A549 treated with CpdA at 1 μM for 4 hours (cell line): ENCODE measurements around the gene IRGQ. TPM values are rescaled to one million over a fixed set of nuclear protein-coding genes. Genes with fewer than 3 reads are reported as not detected.

ENCODE experiments used
- total RNA-seq: library from RNA; stranded (reverse); fragments of 200-300 nt; extraction: Qiagen RNA extraction; gene quantifications from 5 replicates; pipeline ENCODE4 v1.2.3, GENCODE V29; 2022; ENCODE audit warnings: low read depth

Gene IRGQ, protein sequence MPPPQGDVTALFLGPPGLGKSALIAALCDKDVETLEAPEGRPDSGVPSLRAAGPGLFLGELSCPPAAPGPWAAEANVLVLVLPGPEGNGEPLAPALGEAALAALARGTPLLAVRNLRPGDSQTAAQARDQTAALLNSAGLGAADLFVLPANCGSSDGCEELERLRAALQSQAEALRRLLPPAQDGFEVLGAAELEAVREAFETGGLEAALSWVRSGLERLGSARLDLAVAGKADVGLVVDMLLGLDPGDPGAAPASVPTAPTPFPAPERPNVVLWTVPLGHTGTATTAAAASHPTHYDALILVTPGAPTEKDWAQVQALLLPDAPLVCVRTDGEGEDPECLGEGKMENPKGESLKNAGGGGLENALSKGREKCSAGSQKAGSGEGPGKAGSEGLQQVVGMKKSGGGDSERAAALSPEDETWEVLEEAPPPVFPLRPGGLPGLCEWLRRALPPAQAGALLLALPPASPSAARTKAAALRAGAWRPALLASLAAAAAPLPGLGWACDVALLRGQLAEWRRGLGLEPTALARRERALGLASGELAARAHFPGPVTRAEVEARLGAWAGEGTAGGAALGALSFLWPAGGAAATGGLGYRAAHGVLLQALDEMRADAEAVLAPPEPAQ
- 5.1 to 9.9 TPM (median 6.5 TPM) in 5 replicates for total RNA-seq

DNA sequence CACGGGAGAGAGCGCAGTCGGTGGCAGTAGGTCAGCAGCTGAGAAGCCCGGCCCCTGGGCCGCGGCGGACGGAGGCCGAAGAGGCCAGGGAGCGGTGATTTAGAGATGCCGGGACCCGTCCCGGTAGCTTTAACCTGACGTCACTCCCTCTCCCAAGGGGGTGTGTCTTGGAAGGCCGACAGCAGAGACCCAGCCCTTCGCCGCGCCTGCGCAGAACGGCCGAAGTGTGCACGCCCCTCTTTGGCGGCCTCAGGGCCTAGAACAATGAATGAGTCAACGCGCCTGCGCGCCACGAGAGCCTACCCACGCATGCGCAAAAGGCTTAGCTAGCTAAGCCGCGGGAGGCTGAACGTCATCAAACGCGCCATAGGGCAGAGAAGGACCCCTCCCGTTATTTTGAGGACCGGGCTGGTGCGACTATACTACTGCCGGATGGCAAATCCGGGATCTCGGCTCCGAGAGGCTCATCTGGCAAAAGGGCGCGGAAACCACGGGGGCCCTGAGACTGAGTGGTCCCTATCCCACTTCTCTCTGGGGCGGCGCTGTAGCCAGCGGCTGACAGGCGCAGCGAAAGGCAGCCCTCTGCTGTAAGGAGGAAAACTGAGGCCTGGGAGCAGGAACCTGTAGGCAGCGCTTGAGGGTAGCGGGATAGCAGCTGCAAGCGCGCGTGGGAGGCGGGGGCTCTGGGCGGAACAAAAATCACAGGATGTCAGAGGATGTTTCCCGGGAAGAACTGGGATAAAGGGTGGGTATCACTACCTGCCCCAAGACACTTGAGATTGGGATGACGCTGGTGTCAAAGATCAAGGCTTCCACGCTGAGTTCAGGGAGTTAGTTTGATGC, at the start of gene IRGQ, which contains the start of gene ZNF576:
IRGQ (minus strand) TSS at position 136 of the 843 bp plus-strand sequence. CDS start 796 bp downstream, outside the sequence.
ZNF576 (plus strand) TSS at position 597 of the 843 bp plus-strand sequence. CDS start 514 bp downstream, outside the sequence.

GRCh38 chr19:43639519-43640423, 43.8 kb upstream of the IRGQ start, which contains the start of gene CADM4:
Gene CADM4 (minus strand): TSS chr19:43639850. CDS start chr19:43639790, 60 bp downstream.

GRCh38 chr19:43619262-43620060, 23.5 kb upstream of the IRGQ start, which contains the start of gene ZNF428:
Gene ZNF428 (minus strand): TSS chr19:43619629. CDS start chr19:43614304, 5,325 bp downstream.

DNA sequence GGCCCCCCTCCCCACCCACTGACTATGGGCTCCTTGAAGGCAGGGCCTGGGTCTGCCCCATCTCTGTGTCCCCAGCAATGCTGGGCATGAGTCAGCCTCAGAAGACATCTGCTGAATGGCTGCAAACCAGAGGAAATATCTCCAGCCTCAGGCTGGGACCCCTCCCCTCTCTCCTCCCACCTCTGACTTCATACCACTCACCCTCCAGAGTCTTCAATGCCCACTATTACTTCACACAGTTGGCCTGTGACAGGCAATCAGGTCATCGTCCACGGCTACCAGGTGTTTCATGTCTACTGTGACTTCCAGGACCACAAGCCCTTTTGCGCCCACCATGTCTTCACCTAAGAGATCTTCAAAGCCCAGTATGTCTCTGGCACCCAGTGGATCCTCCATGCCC, 15.9 kb upstream of the IRGQ start, which contains the start of gene SRRM5:
SRRM5 (plus strand) TSS at position 301 of the 400 bp plus-strand sequence; CDS start at position 335, 34 bp downstream.

GRCh38 chr19:43575156-43575950, 20.6 kb downstream of the IRGQ start, which contains the start of the genes PINLYP and XRCC1:
Gene PINLYP (plus strand): TSS chr19:43575801. CDS start chr19:43577192, 1,391 bp downstream.
Gene XRCC1 (minus strand): TSS chr19:43575527. CDS start chr19:43575458, 69 bp downstream.

Other genes starting within 250 kb of the IRGQ start
- 0.08 to 0.26 TPM (median 0.11 TPM) in 4 of 5 replicates, not detected in the other for gene CD177, start 242.4 kb downstream of the IRGQ start, total RNA-seq
- gene TEX101, start 181.2 kb downstream of the IRGQ start, total RNA-seq, result not detected in 5 replicates
- gene LYPD3, start 130.5 kb downstream of the IRGQ start, total RNA-seq, result 0.47 to 0.79 TPM (median 0.70 TPM) in 5 replicates
- gene PHLDB3, start 91.4 kb downstream of the IRGQ start, total RNA-seq, result 10.0 to 12.2 TPM (median 11.6 TPM) in 5 replicates
- gene ETHE1, start 68.9 kb downstream of the IRGQ start, total RNA-seq, result 44.2 to 57.6 TPM (median 55.4 TPM) in 5 replicates
- gene ZNF575, start 62.9 kb downstream of the IRGQ start, total RNA-seq, result 1.4 to 2.7 TPM (median 1.9 TPM) in 5 replicates
- 29.6 to 33.2 TPM (median 31.3 TPM) in 5 replicates for gene XRCC1, start 20.6 kb downstream of the IRGQ start, total RNA-seq
- gene PINLYP, start 20.3 kb downstream of the IRGQ start, total RNA-seq, result 0.15 to 0.50 TPM (median 0.27 TPM) in 4 of 5 replicates, not detected in the other
- gene ZNF576, start 461 bp upstream of the IRGQ start, total RNA-seq, result 14.5 to 22.5 TPM (median 20.5 TPM) in 5 replicates
- gene SRRM5, start 16.0 kb upstream of the IRGQ start, total RNA-seq, result 0.79 to 1.1 TPM (median 1.1 TPM) in 5 replicates
- gene ZNF428, start 23.5 kb upstream of the IRGQ start, total RNA-seq, result 43.4 to 64.5 TPM (median 60.4 TPM) in 5 replicates
- gene CADM4, start 43.7 kb upstream of the IRGQ start, total RNA-seq, result 6.5 to 12.9 TPM (median 10.0 TPM) in 5 replicates
- gene PLAUR, start 74.0 kb upstream of the IRGQ start, total RNA-seq, result 120 to 136 TPM (median 123 TPM) in 5 replicates
- not detected in 5 replicates for gene IRGC, start 119.9 kb upstream of the IRGQ start, total RNA-seq
- gene SMG9, start 158.8 kb upstream of the IRGQ start, total RNA-seq, result 53.6 to 81.6 TPM (median 70.2 TPM) in 5 replicates
- 47.6 to 69.1 TPM (median 56.3 TPM) in 5 replicates for gene KCNN4, start 184.8 kb upstream of the IRGQ start, total RNA-seq
- 0.21 to 0.44 TPM (median 0.34 TPM) in 3 of 5 replicates, not detected in the others for gene LYPD5, start 206.3 kb upstream of the IRGQ start, total RNA-seq
- gene ZNF283, start 231.2 kb upstream of the IRGQ start, total RNA-seq, result 3.5 to 5.4 TPM (median 4.1 TPM) in 5 replicates